Body of pancreas (tissue), 4 donors: ENCODE results near the gene TMEM131L.

ENCODE experiments used
- CTCF ChIP-seq, 7 experiments: fragments of 450-650 bp in 4 of 7; fragments of 200-600 bp in 3 of 7; sonication (generic) in 3 of 7; IDR thresholded peaks; one replicate each; pipeline ENCODE4 v1.5.1; 2016 to 2019; ENCODE audit warnings: antibody characterized with exemption in 7 of 7
- POLR2A ChIP-seq, 3 donors: fragments of 450-650 bp; IDR thresholded peaks; one replicate each; pipeline ENCODE4 v1.6.1; 2016; ENCODE audit warnings: antibody characterized with exemption in 3 of 3, mild to moderate bottlenecking in 2 of 3

GRCh38 chr4:153684971-153685371 is 218.8 kb downstream of the TMEM131L start:
- TF ChIP-seq CTCF (IDR thresholded peaks at IDR 0.05), result no peak
- no peak for TF ChIP-seq POLR2A (IDR thresholded peaks at IDR 0.05)
